Caco-2 (cell line): ENCODE data around the gene GOLGA6D. TPM values are rescaled to one million over a fixed set of nuclear protein-coding genes. Genes with fewer than 3 reads are reported as not detected.
A peak's percentile ranks its signal among the peaks of the same experiment; 100 is the strongest.
"Not testable (repeated sequence)": the region's sequence is repeated elsewhere in the genome, so short reads cannot be mapped to it uniquely, and the experiment has no call there.

Experiments
- BruUV-seq: library from RNA; stranded (reverse); fragments of 400-500 nt; replicated peaks from 2 replicates; lab custom pipeline; 2021; lab: Mats Ljungman, UMichigan
- CTCF ChIA-PET: fragments of 300-600 bp; sonication (Branson Sonifier 250); formaldehyde crosslinking; loops from one replicate; lab custom pipeline; 2022; ENCODE audit warnings: antibody characterized with exemption; lab: Charles Lee
- POLR2A ChIA-PET: fragments of 300-600 bp; sonication (Branson Sonifier 250); formaldehyde crosslinking; loops from one replicate; lab custom pipeline; 2022; ENCODE audit warnings: antibody characterized with exemption; lab: Charles Lee
- DNase-seq, 2 experiments: peaks; one replicate each; pipeline versions ENCODE4 v3.0.0 to v3.0.0-alpha.2; 2020 to 2022
- H3K27me3 ChIP-seq: replicated peaks from 2 replicates; pipeline ENCODE4 v1.6.0; 2011; ENCODE audit warnings: low read length; ENCODE audit not compliant: control insufficient read depth, insufficient read depth
- H3K36me3 ChIP-seq: 2 replicates; pipeline ENCODE4 v1.5.1; 2011; ENCODE audit warnings: low read length; ENCODE audit not compliant: control insufficient read depth, insufficient read depth
- H3K4me1 ChIP-seq: fragments of 250-450 bp; sonication (Bioruptor Pico); 2 replicates; pipeline ENCODE4 v1.5.1; 2020; ENCODE audit warnings: mild to moderate bottlenecking
- H3K4me3 ChIP-seq: 2 replicates; pipeline ENCODE4 v1.5.1; 2011; ENCODE audit warnings: low read depth, mild to moderate bottlenecking, control low read depth, low read length
- H3K9me3 ChIP-seq: fragments of 250-450 bp; sonication (Bioruptor Pico); 2 replicates; pipeline ENCODE4 v1.5.1; 2020; ENCODE audit warnings: mild to moderate bottlenecking, moderate library complexity
- H3K27ac Mint-ChIP-seq: one replicate; pipeline ENCODE4 v1.8.0; 2022; ENCODE audit warnings: mixed read lengths; ENCODE audit not compliant: unreplicated experiment
- H3K27me3 Mint-ChIP-seq: one replicate; pipeline ENCODE4 v1.8.0; 2022; ENCODE audit warnings: mixed read lengths; ENCODE audit not compliant: insufficient read depth, unreplicated experiment
- H3K36me3 Mint-ChIP-seq: one replicate; pipeline ENCODE4 v1.8.0; 2022; ENCODE audit warnings: mild to moderate bottlenecking, mixed read lengths; ENCODE audit not compliant: insufficient read depth, unreplicated experiment
- H3K4me1 Mint-ChIP-seq: one replicate; pipeline ENCODE4 v1.8.0; 2022; ENCODE audit warnings: low read depth, mixed read lengths; ENCODE audit not compliant: unreplicated experiment
- H3K4me3 Mint-ChIP-seq: one replicate; pipeline ENCODE4 v1.8.0; 2022; ENCODE audit warnings: mild to moderate bottlenecking, moderate library complexity, mixed read lengths; ENCODE audit not compliant: unreplicated experiment
- H3K9me3 Mint-ChIP-seq: one replicate; pipeline ENCODE4 v1.8.0; 2022; ENCODE audit warnings: mixed read lengths; ENCODE audit not compliant: unreplicated experiment
- intact Hi-C: fragments of 100-400 bp; cut with micrococcal nuclease; formaldehyde crosslinking; loops from one replicate; pipeline ENCODE4 v1.10.0; 2022; ENCODE audit not compliant: unreplicated experiment
- total RNA-seq: library from RNA; stranded (reverse); gene quantifications from 2 replicates; pipeline ENCODE4 v1.2.3, GENCODE V29; 2022
- TF ChIP-seq, protein P1 (sequence below), 2 experiments: fragments of 200-600 bp in 1 of 2; IDR thresholded peaks; 1 replicate in 1 of 2; 2 replicates in 1 of 2; pipeline versions ENCODE4 v1.5.1 to v1.8.0; 2011 to 2022; ENCODE audit warnings: antibody characterized with exemption in 1 of 2, control low read depth in 1 of 2, inconsistent platforms in 1 of 2, low read depth in 1 of 2, low read length in 1 of 2, mild to moderate bottlenecking in 1 of 2, moderate library complexity in 1 of 2; ENCODE audit not compliant: insufficient read depth in 1 of 2, severe bottlenecking in 1 of 2, unreplicated experiment in 1 of 2

The GOLGA6D gene
- total RNA-seq, 1 experiment from 2014 or later, result not detected

DNA sequence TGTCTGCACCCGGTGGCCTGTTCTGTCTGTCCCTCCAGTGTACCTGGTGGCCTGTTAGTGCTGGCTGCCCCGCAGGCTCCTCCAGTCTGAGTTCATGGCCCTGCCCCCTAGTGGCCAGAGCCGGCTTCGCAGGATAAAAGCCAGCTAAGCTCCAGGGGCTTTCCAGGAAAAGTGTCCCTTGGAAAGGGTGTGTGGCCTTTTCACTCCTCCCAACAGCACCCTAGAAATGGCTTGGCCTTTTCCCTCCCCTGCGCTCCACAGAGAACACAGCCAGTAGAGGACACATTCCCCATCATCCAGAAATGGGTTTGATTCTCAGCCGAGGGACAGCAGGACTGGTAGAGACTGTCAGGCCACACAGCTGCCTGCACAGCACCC is 16.7 kb downstream of the GOLGA6D start:
- H3K36me3 ChIP-seq, H3K36me3 Mint-ChIP-seq, H3K27me3 ChIP-seq, H3K4me3 ChIP-seq, H3K9me3 ChIP-seq, H3K27me3 Mint-ChIP-seq, POLR2A ChIA-PET, BruUV-seq, H3K4me1 ChIP-seq, H3K27ac Mint-ChIP-seq, intact Hi-C loops, H3K9me3 Mint-ChIP-seq, H3K4me1 Mint-ChIP-seq: not testable (repeated sequence)
- CTCF ChIA-PET, result interaction anchor here (1.8 kb wide), 1 partner anchor 270 kb away, joined by 5 read pairs; no protein-coding TSS in a partner anchor
- DNase-seq, result peak; percentile 65 to 81
- TF ChIP-seq, protein P1, sequence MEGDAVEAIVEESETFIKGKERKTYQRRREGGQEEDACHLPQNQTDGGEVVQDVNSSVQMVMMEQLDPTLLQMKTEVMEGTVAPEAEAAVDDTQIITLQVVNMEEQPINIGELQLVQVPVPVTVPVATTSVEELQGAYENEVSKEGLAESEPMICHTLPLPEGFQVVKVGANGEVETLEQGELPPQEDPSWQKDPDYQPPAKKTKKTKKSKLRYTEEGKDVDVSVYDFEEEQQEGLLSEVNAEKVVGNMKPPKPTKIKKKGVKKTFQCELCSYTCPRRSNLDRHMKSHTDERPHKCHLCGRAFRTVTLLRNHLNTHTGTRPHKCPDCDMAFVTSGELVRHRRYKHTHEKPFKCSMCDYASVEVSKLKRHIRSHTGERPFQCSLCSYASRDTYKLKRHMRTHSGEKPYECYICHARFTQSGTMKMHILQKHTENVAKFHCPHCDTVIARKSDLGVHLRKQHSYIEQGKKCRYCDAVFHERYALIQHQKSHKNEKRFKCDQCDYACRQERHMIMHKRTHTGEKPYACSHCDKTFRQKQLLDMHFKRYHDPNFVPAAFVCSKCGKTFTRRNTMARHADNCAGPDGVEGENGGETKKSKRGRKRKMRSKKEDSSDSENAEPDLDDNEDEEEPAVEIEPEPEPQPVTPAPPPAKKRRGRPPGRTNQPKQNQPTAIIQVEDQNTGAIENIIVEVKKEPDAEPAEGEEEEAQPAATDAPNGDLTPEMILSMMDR (IDR thresholded peaks at IDR 0.05; ENCODE audit: insufficient read depth in 1 of 2, low read depth in 1 of 2, low read length in 1 of 2, severe bottlenecking in 1 of 2, unreplicated experiment in 1 of 2), result peak; percentile 23 to 64
- H3K4me3 Mint-ChIP-seq, result peak overlapping the region; percentile 45

DNA sequence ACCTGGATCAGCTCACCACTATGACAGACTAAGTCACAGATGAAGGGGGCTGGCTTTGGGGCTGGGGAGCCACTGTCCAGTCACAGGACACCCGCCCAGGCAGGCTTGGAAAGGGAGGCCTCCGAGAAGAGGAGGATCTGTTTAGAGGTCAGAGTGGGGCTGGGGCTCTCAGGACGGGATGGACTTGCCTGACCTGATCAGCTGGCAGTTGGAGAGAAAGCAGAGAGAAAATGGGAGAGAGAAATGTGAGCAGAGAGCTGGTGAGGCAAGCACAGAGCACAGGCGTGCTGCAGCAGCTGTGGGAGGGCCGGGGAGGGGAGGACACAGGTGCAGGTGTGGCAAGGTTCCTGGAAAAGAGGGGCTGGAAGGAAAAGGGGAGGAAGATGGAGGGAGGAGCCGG is 17.4 kb downstream of the GOLGA6D start:
- intact Hi-C loops, H3K4me1 Mint-ChIP-seq, DNase-seq, H3K36me3 Mint-ChIP-seq, H3K4me3 ChIP-seq, H3K9me3 Mint-ChIP-seq, H3K9me3 ChIP-seq, H3K4me1 ChIP-seq, H3K36me3 ChIP-seq, H3K27me3 ChIP-seq, POLR2A ChIA-PET, H3K4me3 Mint-ChIP-seq, H3K27ac Mint-ChIP-seq, BruUV-seq: not testable (repeated sequence)
- H3K27me3 Mint-ChIP-seq, result peaks cover 11% of the 10 kb centered on the region
- CTCF ChIA-PET, result interaction anchor here (1.8 kb wide), 1 partner anchor 271 kb away, joined by 5 read pairs; no protein-coding TSS in a partner anchor

DNA sequence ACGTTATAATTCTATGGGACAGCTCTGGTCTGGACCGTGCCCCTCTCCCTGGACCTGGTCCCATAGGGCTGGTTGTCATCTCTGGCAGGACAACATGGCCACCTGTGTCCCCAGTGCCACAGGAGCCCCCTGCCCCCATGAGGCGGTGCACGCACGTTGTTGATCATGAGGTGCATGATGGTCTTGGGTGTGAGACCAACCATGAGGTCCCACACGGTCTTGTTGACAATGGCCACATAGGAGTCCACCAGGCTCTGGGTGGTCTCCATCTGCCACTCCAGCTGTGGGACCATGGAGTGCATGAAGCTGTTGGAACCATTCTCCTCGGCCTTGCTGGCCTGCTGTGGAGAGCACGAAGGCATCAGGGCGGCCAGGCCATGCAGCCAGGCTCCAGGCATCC is 19.7 kb downstream of the GOLGA6D start:
- intact Hi-C loops, result no loop called here
- peaks cover 19% of the 10 kb centered on the region for H3K27me3 Mint-ChIP-seq
- no peaks in the 10 kb centered on the region for H3K36me3 Mint-ChIP-seq

DNA sequence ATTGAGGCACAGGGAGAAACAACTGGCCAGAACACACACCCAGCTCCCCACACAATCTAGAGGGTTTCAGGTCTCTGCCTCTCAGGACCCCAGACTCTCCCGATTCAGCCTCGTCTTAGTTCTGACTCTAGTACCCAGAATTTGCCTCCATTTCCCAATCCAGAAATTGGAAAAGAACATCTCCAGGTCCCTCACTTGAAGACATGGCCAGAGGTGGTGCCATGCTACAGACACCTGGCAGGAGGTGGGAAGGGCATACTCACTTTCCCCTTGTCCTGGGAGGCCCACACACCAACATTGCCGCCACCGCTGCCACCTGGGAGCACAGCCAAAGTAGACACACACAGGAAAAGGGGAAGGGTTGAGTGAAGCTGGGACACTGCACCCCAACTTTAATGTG is 20.1 kb downstream of the GOLGA6D start:
- peaks cover 19% of the 10 kb centered on the region for H3K27me3 Mint-ChIP-seq
- H3K36me3 ChIP-seq, H3K36me3 Mint-ChIP-seq, POLR2A ChIA-PET, H3K27me3 ChIP-seq, H3K4me1 Mint-ChIP-seq, H3K4me3 Mint-ChIP-seq, H3K9me3 Mint-ChIP-seq, H3K4me1 ChIP-seq, H3K9me3 ChIP-seq, BruUV-seq, H3K4me3 ChIP-seq, H3K27ac Mint-ChIP-seq, DNase-seq, intact Hi-C loops: not testable (repeated sequence)
- CTCF ChIA-PET, result interaction anchor here (0.9 kb wide), 1 partner anchor 269 kb away, joined by 3 read pairs; no protein-coding TSS in a partner anchor

More for the DNA sequence above, 19.7 kb downstream of the GOLGA6D start:
- TF ChIP-seq, protein P1 (IDR thresholded peaks at IDR 0.05; ENCODE audit: insufficient read depth in 1 of 2, low read depth in 1 of 2, low read length in 1 of 2, severe bottlenecking in 1 of 2, unreplicated experiment in 1 of 2), result no peak
- H3K4me3 ChIP-seq, result no peak overlapping the region
- DNase-seq, result no peak
- POLR2A ChIA-PET, result no interaction called here
- H3K4me1 ChIP-seq, result no peaks in the 10 kb centered on the region
- no peaks in the 10 kb centered on the region for H3K9me3 Mint-ChIP-seq
- CTCF ChIA-PET, result interaction anchor here (0.9 kb wide), 1 partner anchor 269 kb away, joined by 3 read pairs; no protein-coding TSS in a partner anchor
- H3K4me1 Mint-ChIP-seq, result no peaks in the 10 kb centered on the region
- H3K27me3 ChIP-seq, result no peaks in the 10 kb centered on the region
- H3K4me3 Mint-ChIP-seq, result no peak overlapping the region
- H3K36me3 ChIP-seq, result no peaks in the 10 kb centered on the region
- H3K27ac Mint-ChIP-seq, result no peak overlapping the region
- no peaks in the 10 kb centered on the region for H3K9me3 ChIP-seq
- no TSS peak for BruUV-seq
